Spleen (tissue), 11 donors: ENCODE data around the gene CARD10. TPM values are rescaled to one million over a fixed set of nuclear protein-coding genes. Genes with fewer than 3 reads are reported as not detected.

Source experiments
- DNase-seq: peaks from one replicate; pipeline ENCODE4 v3.0.0-alpha.2; 2020
- H3K27ac ChIP-seq, 8 donors: fragments of 200-600 bp; sonication (generic) in 7 of 8; 1 replicate in 4 of 8; 2 replicates in 4 of 8; pipeline versions ENCODE4 v1.5.0 to v1.8.0; 2016 to 2021; ENCODE audit warnings: inconsistent platforms in 4 of 8, mild to moderate bottlenecking in 4 of 8, moderate library complexity in 1 of 8
- H3K27me3 ChIP-seq, 7 donors: fragments of 200-600 bp; sonication (generic) in 6 of 7; replicated peaks in 1 of 7; 1 replicate in 4 of 7; 2 replicates in 3 of 7; pipeline versions ENCODE4 v1.5.0 to v1.8.0; 2016 to 2021; ENCODE audit warnings: inconsistent platforms in 3 of 7, mild to moderate bottlenecking in 1 of 7
- H3K36me3 ChIP-seq, 6 donors: fragments of 200-600 bp; sonication (generic) in 5 of 6; 1 replicate in 4 of 6; 2 replicates in 2 of 6; pipeline versions ENCODE4 v1.5.0 to v1.8.0; 2016 to 2021; ENCODE audit warnings: inconsistent platforms in 2 of 6
- H3K4me1 ChIP-seq, 6 donors: fragments of 200-600 bp; sonication (generic) in 5 of 6; 1 replicate in 3 of 6; 2 replicates in 3 of 6; pipeline versions ENCODE4 v1.5.0 to v1.8.0; 2016 to 2021; ENCODE audit warnings: inconsistent platforms in 3 of 6
- H3K4me3 ChIP-seq, 8 donors: fragments of 200-600 bp; sonication (generic) in 7 of 8; 1 replicate in 4 of 8; 2 replicates in 4 of 8; pipeline versions ENCODE4 v1.5.0 to v1.8.0; 2016 to 2021; ENCODE audit warnings: inconsistent platforms in 4 of 8, mild to moderate bottlenecking in 4 of 8, moderate library complexity in 2 of 8
- H3K9me3 ChIP-seq, 8 donors: fragments of 200-600 bp; sonication (generic) in 7 of 8; 1 replicate in 4 of 8; 2 replicates in 4 of 8; pipeline versions ENCODE4 v1.5.0 to v1.8.0; 2016 to 2021; ENCODE audit warnings: inconsistent platforms in 4 of 8
- POLR2A ChIP-seq, 3 donors: fragments of 450-650 bp; IDR thresholded peaks; one replicate each; pipeline ENCODE4 v1.5.1; 2017; ENCODE audit warnings: antibody characterized with exemption in 3 of 3, mild to moderate bottlenecking in 1 of 3
- POLR2AphosphoS5 ChIP-seq, 3 donors: sonication (generic); formaldehyde crosslinking; IDR thresholded peaks; one replicate each; pipeline ENCODE4 v1.5.1; 2017; ENCODE audit warnings: antibody characterized with exemption in 3 of 3
- WGBS, 5 donors: extraction: QIAGEN DNeasy Blood & Tissue Kit in 3 of 5; methylation state at CpG; one replicate each; pipeline versions ENCODE4 v1.1.5 to v1.1.7; 2013 to 2018; 5-methylcytosine and 5-hydroxymethylcytosine counted together
- intact Hi-C: fragments of 100-400 bp; cut with DNase I; formaldehyde crosslinking; loops from one replicate; pipeline ENCODE4 v1.15.0; 2023; ENCODE audit warnings: low total_unique reads
- polyA plus RNA-seq, 3 donors: library from polyadenylated mRNA; stranded (reverse); fragments of 200-250 nt; gene quantifications; one replicate each; pipeline ENCODE4 v1.2.1, GENCODE V29; 2013
- total RNA-seq, 7 donors: library from RNA; depleted of rRNA in 3 of 7; stranded (reverse); fragments of >200 nt in 3 of 7; fragmentation: NEBNext Ultra II Directional in 4 of 7; extraction: Animal tissue kit (Norgen Biotek cat#: 25700) in 4 of 7; gene quantifications; one replicate each; pipeline versions ENCODE4 v1.1.0 to v1.2.1, GENCODE V29; 2016 to 2021
- TF ChIP-seq, protein P1 (sequence below), 11 experiments: fragments of 200-600 bp in 7 of 11; fragments of 450-650 bp in 4 of 11; sonication (generic) in 4 of 11; IDR thresholded peaks in 8 of 11; conservative IDR thresholded peaks in 3 of 11; 1 replicate in 7 of 11; 2 replicates in 4 of 11; pipeline versions ENCODE4 v1.4.0 to v1.8.0; 2016 to 2021; ENCODE audit warnings: antibody characterized with exemption in 11 of 11, inconsistent platforms in 4 of 11, mild to moderate bottlenecking in 1 of 11
- donor health status: healthy with polysubstance abuse.
- donor health status: DM: no; HTN: no; CAD: no; lungs with moderate emphysema.
- donor health status: DM: no; HTN: no; CAD: no.
- donor health status: Bipolar disorder and iron deficiency.
- donor health status: healthy.
- donor health status: DM: no; HTN: no; CAD: no.
- donor health status: DM: yes; HTN: yes; CAD: no.

The CARD10 gene
- total and polyA plus RNA-seq, 10 donors = 2.5 to 12.5 (median 9.5) TPM

- H3K27ac ChIP-seq = peak overlapping the region in 5 of 8 donors; percentile 82 to 91 (median 87)
- 81 to 87% (median 86%) methylated on average over 7 of the region's 7 CpGs for WGBS, 5 donors
- H3K27me3 ChIP-seq = peaks cover 0 to 81% (median 22%) of the 10 kb centered on the region in 7 donors
- no peaks in the 10 kb centered on the region for H3K9me3 ChIP-seq
- peaks cover 13 to 51% (median 37%) of the 10 kb centered on the region in 6 donors for H3K4me1 ChIP-seq
- H3K4me3 ChIP-seq = no peak overlapping the region
- TF ChIP-seq POLR2AphosphoS5 (IDR thresholded peaks at IDR 0.05) (no peak), POLR2A (IDR thresholded peaks at IDR 0.05) (no peak)
- TF ChIP-seq, protein P1, sequence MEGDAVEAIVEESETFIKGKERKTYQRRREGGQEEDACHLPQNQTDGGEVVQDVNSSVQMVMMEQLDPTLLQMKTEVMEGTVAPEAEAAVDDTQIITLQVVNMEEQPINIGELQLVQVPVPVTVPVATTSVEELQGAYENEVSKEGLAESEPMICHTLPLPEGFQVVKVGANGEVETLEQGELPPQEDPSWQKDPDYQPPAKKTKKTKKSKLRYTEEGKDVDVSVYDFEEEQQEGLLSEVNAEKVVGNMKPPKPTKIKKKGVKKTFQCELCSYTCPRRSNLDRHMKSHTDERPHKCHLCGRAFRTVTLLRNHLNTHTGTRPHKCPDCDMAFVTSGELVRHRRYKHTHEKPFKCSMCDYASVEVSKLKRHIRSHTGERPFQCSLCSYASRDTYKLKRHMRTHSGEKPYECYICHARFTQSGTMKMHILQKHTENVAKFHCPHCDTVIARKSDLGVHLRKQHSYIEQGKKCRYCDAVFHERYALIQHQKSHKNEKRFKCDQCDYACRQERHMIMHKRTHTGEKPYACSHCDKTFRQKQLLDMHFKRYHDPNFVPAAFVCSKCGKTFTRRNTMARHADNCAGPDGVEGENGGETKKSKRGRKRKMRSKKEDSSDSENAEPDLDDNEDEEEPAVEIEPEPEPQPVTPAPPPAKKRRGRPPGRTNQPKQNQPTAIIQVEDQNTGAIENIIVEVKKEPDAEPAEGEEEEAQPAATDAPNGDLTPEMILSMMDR (IDR thresholded peaks at IDR 0.05 in 8 of 11, conservative IDR thresholded peaks at IDR 0.05 in 3 of 11) = no peak
- no peaks in the 10 kb centered on the region for H3K36me3 ChIP-seq
- intact Hi-C loops = no loop called here
- DNase-seq = no peak
Observed at GRCh38 chr22:37558815-37559214, 39.6 kb upstream of the CARD10 start.

DNA sequence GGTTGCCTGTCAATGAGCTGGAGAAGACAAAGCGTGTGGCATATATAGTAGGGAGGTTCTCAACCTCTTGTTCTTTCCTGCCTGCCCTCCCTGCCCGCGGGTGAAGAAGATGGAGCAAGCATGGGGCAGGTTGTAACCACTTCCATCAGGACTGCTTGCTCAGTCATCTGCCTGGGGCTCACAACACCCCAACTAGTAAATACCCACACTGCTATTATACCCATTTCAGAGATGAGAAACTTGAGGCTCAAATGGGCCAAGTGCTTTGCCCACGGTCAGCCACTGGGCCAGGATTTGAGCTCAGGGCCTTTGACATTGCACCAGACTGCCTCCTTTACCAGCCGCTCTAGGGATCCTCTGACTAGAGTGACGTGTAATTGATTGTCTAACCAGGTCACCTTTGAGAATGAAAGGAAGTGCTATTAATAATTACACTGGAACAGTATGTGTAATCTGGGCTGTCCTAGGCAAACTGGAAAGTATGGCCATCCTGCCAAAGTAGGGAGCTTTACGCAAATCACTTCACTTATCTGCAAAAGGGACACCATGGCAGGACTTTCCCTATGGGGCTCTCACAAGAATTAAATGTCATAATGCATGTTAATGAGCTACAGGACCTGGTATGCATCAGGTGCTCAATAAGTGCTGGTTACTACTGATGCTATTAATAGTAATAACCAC is 38.2 kb upstream of the CARD10 start:
- TF ChIP-seq, protein P1 (IDR thresholded peaks at IDR 0.05 in 8 of 11, conservative IDR thresholded peaks at IDR 0.05 in 3 of 11) = no peak
- TF ChIP-seq POLR2A (IDR thresholded peaks at IDR 0.05) (no peak), POLR2AphosphoS5 (IDR thresholded peaks at IDR 0.05) (no peak)
- Histone ChIP-seq H3K27me3 (peaks cover 0 to 81% (median 19%) of the 10 kb centered on the region in 7 donors), H3K9me3 (no peaks in the 10 kb centered on the region), H3K4me1 (peaks cover 13 to 47% (median 31%) of the 10 kb centered on the region in 6 donors), H3K4me3 (no peak overlapping the region), H3K36me3 (no peaks in the 10 kb centered on the region), H3K27ac (no peak overlapping the region)
- intact Hi-C loops = no loop called here
- WGBS, 5 donors = 68 to 83% (median 78%) methylated on average over 7 of the region's 7 CpGs
- DNase-seq = no peak

DNA sequence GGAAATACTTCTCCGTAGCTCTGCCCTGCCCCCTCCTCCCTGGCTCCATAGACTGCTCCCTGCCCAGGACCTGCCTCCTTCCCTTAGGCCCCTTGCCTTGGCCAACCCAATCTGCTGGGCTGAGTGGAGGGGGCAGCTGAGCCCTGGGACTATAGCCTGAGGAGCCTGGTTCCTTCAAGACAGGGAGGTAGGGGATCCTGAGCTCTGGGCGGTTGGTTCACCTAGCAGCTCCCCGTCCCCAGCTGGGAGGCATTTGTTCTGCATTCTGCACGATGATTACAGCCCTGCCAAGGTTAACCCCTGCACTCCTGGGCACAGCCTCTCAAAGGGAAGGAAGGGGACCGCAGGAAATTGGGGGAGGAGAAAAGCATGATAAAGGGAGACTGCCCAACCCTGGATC is 37.5 kb upstream of the CARD10 start:
- H3K9me3 ChIP-seq = no peaks in the 10 kb centered on the region
- peaks cover 0 to 80% (median 13%) of the 10 kb centered on the region in 7 donors for H3K27me3 ChIP-seq
- H3K4me3 ChIP-seq = no peak overlapping the region
- TF ChIP-seq, protein P1 (IDR thresholded peaks at IDR 0.05 in 8 of 11, conservative IDR thresholded peaks at IDR 0.05 in 3 of 11) = no peak
- TF ChIP-seq POLR2A (IDR thresholded peaks at IDR 0.05) (no peak), POLR2AphosphoS5 (IDR thresholded peaks at IDR 0.05) (no peak)
- H3K36me3 ChIP-seq = no peaks in the 10 kb centered on the region
- WGBS, 5 donors = 5 to 17% (median 8%) methylated on average over 4 to 5 of the region's 5 CpGs
- intact Hi-C loops = no loop called here
- no peak for DNase-seq
- H3K4me1 ChIP-seq = peaks cover 9 to 47% (median 27%) of the 10 kb centered on the region in 6 donors
- H3K27ac ChIP-seq = no peak overlapping the region

DNA sequence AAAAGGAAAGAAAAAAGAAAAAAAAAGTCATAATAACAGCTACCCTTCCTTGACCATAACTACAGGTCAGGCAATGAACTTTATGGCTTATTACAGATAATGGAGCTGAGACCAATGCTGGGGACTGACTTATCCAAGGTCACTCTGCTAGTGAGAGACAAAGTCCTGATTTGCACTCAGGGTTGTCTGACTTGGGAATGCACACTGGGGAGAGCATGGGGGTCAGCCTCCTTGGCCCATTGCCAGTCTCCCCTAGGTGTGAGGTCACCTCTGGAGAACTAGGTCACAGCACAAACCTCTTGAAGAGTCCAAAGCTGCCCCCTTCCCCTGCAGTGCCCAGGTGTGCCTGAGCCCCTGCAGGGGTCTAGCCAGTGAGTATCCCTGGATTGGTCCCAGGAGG is 35.8 kb upstream of the CARD10 start:
- intact Hi-C loops = no loop called here
- Histone ChIP-seq H3K27ac (no peak overlapping the region), H3K4me1 (peaks cover 0 to 49% (median 22%) of the 10 kb centered on the region in 6 donors), H3K27me3 (peaks cover 0 to 73% (median 0%) of the 10 kb centered on the region in 7 donors), H3K4me3 (no peak overlapping the region), H3K36me3 (no peaks in the 10 kb centered on the region), H3K9me3 (no peaks in the 10 kb centered on the region)
- TF ChIP-seq, protein P1 (IDR thresholded peaks at IDR 0.05 in 8 of 11, conservative IDR thresholded peaks at IDR 0.05 in 3 of 11) = no peak
- TF ChIP-seq POLR2AphosphoS5 (IDR thresholded peaks at IDR 0.05) = no peak
- no peak for TF ChIP-seq POLR2A (IDR thresholded peaks at IDR 0.05)
- no peak for DNase-seq
